NCI-H1092 (cell line): ENCODE data around the gene ATAD3B.
"Not testable (repeated sequence)": the region's sequence is repeated elsewhere in the genome, so short reads cannot be mapped to it uniquely, and the experiment has no call there.

ENCODE experiments used
- DNase-seq: peaks from one replicate; lab custom pipeline; 2025; lab: John Stamatoyannopoulos, UW

The ATAD3B gene

DNA sequence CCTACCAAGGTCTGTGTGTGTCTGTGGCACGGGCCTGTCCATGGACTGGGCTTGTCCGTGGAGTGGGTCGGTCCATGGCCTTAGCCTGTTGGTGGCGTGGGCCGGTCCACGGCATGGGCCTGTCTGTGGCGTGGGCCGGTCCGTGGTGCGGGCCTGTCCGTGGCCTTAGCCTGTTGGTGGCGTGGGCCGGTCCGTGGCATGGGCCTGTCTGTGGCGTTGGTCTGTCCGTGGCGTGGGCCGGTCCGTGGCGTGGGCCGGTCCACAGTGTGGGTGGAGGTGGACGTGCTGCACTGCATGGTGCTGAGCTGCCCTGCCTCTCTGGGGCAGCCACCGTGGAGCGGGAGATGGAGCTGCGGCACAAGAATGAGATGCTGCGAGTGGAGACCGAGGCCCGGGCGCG lies 10.2 kb downstream of the ATAD3B start:
- not testable (repeated sequence) for DNase-seq

DNA sequence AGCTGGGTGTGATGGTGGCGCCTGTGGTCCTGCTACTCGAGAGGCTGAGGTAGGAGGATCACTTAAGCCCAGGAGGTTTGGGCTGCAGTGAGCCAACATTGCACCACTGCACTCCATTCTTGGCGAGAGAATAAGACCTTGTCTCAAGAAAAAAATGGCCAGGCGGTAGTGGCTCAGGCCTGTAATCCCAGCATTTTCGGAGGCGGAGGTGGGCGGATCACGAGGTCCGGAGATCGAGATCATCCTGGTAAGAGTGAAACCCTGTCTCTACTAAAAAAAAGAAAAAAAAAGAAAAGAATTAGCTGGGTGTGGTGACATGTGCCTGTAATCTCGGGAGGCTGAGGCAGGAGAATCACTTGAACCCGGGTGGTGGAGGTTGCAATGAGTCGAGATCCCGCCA lies 11.3 kb downstream of the ATAD3B start:
- no peak for DNase-seq

GRCh38 chr1:1483714-1484113 lies 12.1 kb downstream of the ATAD3B start:
- no peak for DNase-seq

DNA sequence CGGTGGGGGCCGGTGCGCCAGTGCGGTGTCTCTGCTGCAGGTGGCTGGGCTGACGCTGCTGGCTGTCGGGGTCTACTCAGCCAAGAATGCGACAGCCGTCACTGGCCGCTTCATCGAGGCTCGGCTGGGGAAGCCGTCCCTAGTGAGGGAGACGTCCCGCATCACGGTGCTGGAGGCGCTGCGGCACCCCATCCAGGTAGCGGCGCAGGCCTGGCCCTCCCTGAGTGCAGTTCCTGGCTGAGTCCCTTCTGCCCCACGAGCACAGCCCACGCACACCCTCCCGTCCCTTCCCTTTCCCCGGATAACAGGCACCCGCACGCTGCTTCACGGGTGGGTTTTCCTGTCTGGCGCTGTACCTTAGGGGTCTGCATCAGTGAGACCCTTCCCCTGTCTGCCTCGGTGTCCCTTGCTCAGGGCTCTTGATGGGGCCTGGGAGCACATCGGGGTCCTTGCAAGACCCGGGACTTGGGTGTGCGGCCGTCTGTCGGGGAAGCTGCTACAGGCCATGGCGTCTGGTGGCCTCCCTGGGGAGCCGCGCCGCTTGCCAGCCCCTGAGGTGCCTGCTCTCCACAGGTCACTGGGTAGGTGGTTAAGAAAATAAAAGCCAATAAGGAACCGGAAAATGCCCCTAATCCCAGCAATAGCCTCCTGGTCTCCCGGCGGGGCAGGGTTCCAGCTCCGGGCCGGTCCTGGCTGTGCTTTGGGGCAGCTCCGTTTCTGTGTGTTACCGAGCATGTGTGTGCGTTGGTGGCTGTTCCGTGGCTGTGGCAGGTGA lies 13.6 kb downstream of the ATAD3B start:
- not testable (repeated sequence) for DNase-seq

DNA sequence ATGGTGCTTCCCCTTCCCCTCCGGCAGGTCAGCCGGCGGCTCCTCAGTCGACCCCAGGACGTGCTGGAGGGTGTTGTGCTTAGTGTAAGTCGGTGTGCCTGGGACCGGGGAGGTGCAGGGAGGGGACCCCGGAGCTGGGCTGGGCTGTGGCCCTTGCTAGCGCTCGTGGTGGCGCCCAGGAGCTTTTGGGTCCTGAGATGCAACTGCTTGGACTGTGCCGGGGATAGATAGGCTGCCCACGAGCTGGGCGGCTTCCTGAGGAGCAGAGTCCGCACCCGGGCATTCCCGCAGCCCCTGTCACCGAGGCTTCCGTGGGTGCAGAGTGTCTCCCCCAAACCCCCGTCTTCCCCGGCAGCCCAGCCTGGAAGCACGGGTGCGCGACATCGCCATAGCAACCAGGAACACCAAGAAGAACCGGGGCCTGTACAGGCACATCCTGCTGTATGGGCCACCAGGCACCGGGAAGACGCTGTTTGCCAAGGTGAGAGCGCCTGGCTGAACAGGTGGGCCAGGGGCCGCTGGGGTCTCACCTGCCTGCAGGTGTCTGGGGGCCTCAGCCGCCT lies 14.3 kb downstream of the ATAD3B start:
- DNase-seq: not testable (repeated sequence)

GRCh38 chr1:1487701-1488100 lies 16.1 kb downstream of the ATAD3B start:
- DNase-seq: no peak

DNA sequence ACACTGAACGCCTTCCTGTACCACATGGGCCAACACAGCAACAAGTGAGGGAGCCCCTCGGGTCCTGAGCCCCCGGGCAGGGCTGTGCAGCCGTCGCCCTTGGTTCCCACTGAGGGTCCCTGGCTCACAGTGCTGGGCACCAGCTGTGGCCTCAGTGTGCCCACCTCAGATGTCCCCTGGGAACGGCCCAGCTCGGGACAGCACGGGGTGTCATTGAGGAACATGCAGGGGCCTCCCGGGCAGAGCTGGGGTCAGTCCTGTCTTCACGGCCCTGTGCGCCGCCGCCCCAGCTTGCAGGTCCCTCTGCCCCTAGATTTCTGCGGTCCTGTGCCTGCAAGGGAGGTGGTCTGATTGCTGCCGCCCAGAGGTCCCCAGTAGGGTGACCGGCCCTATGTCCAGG lies 17.7 kb downstream of the ATAD3B start:
- no peak for DNase-seq

- DNase-seq: no peak
These were observed 18.3 kb downstream of the ATAD3B start for GRCh38 chr1:1489861-1490260.

DNA sequence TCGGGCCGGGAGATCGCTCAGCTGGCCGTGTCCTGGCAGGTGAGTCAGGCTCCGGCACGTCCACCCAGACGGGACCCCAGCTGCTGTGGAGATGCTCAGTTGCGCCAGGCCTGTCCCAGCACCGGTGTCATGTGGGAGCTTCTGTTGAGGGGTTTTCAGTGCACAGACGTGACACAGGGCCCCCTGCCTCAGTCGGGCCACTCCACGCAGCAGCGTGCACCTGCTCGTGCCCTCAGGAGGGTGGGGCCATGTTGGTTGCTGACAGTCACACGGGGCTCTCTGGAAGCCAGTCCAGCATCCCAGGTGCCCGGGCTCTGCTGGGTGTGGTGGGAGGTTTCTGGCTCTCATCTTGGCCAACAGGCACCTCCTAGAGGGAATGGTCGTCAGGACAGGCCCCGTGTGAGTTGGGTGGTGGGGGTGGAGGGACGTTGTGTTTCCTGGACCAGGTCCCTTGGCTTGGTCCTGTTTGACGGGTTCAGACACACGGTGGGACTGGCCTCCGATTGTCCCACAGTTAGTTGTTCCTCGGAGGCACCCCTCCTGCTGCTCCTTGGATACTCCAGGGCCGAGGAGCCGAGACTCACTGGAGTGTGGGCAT lies 19.2 kb downstream of the ATAD3B start:
- DNase-seq: no peak

- no peak for DNase-seq
These were observed 20.0 kb downstream of the ATAD3B start for GRCh38 chr1:1491601-1492000.

- not testable (repeated sequence) for DNase-seq
These were observed 22.7 kb downstream of the ATAD3B start for GRCh38 chr1:1494311-1494710.

GRCh38 chr1:1495461-1495975 lies 24.0 kb downstream of the ATAD3B start:
- DNase-seq: not testable (repeated sequence)

- peak; percentile 37 for DNase-seq
These were observed 33.3 kb downstream of the ATAD3B start for GRCh38 chr1:1504777-1505365.

- DNase-seq: not testable (repeated sequence)
These were observed 33.8 kb downstream of the ATAD3B start for GRCh38 chr1:1505366-1505798.

- not testable (repeated sequence) for DNase-seq
These were observed 34.2 kb downstream of the ATAD3B start for GRCh38 chr1:1505801-1506200.

GRCh38 chr1:1507305-1507704 lies 35.7 kb downstream of the ATAD3B start:
- DNase-seq: no peak

GRCh38 chr1:1508775-1509464 lies 37.4 kb downstream of the ATAD3B start:
- DNase-seq: not testable (repeated sequence)

DNA sequence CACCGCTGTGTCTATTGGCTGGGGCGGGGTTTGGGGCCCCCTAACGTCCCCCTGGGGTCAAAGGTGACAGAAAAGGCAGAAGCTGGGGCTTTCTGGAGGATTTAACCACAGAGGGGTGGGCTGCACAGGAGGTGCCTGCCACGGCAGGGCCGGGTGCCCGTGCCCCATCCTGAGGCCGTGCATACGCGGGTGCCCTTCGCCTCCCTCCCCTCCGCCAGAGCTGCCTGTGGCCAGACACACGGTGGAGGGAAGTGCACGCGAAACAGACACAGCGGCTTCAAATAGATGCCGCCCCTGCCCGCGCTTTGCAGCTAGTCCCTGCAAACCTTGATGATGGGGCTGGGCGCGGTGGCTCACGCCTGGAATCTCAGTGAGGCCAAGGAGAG lies 37.9 kb downstream of the ATAD3B start:
- DNase-seq: not testable (repeated sequence)

GRCh38 chr1:1510912-1511532 lies 39.5 kb downstream of the ATAD3B start:
- DNase-seq: no peak

DNA sequence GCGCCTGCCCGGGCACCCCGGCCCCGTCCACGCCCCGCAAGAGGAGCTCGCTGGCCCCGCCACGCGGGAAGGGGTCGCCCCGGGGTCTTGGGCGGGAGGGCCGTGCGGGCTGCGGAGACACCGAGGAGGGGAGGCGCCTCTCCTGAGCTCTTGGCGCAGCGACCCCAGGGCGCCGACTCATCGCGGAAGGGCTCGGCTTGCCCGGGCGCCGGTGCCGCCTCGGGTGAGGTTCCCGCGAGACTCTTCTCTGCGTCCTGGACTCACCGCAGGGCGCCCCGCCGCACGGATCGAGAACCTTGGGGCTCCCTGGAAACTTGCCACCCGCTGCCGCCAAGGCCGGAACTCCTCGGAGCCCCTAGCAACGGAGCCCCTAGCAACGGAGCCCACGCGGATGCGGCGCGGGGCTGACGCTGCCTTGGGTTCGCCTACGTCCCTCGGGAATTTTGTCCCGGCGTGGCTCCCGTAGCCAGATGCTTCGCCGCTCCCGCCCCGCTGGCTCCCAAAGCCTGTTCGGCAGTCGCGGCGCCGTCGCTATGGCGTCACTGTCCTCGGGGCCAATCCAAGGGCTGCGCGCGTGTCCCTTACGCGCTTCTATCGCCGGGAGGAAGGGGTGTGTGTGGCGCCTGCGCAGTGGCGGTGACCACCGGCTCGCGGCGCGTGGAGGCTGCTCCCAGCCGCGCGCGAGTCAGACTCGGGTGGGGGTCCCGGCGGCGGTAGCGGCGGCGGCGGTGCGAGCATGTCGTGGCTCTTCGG lies 40.1 kb downstream of the ATAD3B start, which contains the start of gene ATAD3A:
Gene ATAD3A, plus strand, starts transcription at position 630 of the 753 bp plus-strand sequence. Its CDS starts 107 bp downstream, at position 737.
- DNase-seq: peak; percentile 89

GRCh38 chr1:1512425-1512824 lies 40.9 kb downstream of the ATAD3B start:
- not testable (repeated sequence) for DNase-seq
